ENCODE data around the gene PKIB. TPM values are rescaled to one million over a fixed set of nuclear protein-coding genes. Genes with fewer than 3 reads are reported as not detected.

Gene PKIB
- total RNA-seq, 2 donors from 2014 or later, result 63.4 to 113 TPM

- no peak for TF ChIP-seq CTCF (IDR thresholded peaks at IDR 0.05)
- Histone ChIP-seq H3K4me1 (no peaks in the 10 kb centered on the region), H3K4me3 (no peak overlapping the region), H3K9me3 (no peaks in the 10 kb centered on the region), H3K27ac (no peak overlapping the region), H3K36me3 (no peaks in the 10 kb centered on the region), H3K27me3 (no peaks in the 10 kb centered on the region), H3K9ac (ENCODE audit: low read depth in 2 of 2, low read length in 2 of 2) (no peak overlapping the region)
- intact Hi-C loops (cut with DNase I), result no loop called here
- DNase-seq, result no peak
These were observed 37.6 kb downstream of the PKIB start for GRCh38 chr6:122647765-122648164.

- no peaks in the 10 kb centered on the region for H3K36me3 ChIP-seq
- H3K4me1 ChIP-seq, result no peaks in the 10 kb centered on the region
- intact Hi-C loops (cut with DNase I), result no loop called here
- no peak overlapping the region for H3K9ac ChIP-seq (ENCODE audit: low read depth in 2 of 2, low read length in 2 of 2)
- no peak overlapping the region for H3K4me3 ChIP-seq
- no peaks in the 10 kb centered on the region for H3K27me3 ChIP-seq
- no peak for DNase-seq
- no peaks in the 10 kb centered on the region for H3K9me3 ChIP-seq
- TF ChIP-seq CTCF (IDR thresholded peaks at IDR 0.05), result no peak
- H3K27ac ChIP-seq, result no peak overlapping the region
These were observed 38.5 kb downstream of the PKIB start for GRCh38 chr6:122648726-122649125.

GRCh38 chr6:122649701-122650100 is 39.5 kb downstream of the PKIB start:
- no peaks in the 10 kb centered on the region for H3K36me3 ChIP-seq
- no peak overlapping the region for H3K27ac ChIP-seq
- DNase-seq, result no peak
- no peak overlapping the region for H3K9ac ChIP-seq (ENCODE audit: low read depth in 2 of 2, low read length in 2 of 2)
- no peak overlapping the region for H3K4me3 ChIP-seq
- no peaks in the 10 kb centered on the region for H3K4me1 ChIP-seq
- no peaks in the 10 kb centered on the region for H3K27me3 ChIP-seq
- H3K9me3 ChIP-seq, result no peaks in the 10 kb centered on the region
- intact Hi-C loops (cut with DNase I), result no loop called here
- no peak for TF ChIP-seq CTCF (IDR thresholded peaks at IDR 0.05)

- no peaks in the 10 kb centered on the region for H3K9me3 ChIP-seq
- DNase-seq, result no peak
These were observed 40.2 kb downstream of the PKIB start for GRCh38 chr6:122650403-122650802.

GRCh38 chr6:122651031-122651430 is 40.8 kb downstream of the PKIB start:
- intact Hi-C loops (cut with DNase I), result no loop called here
- H3K4me3 ChIP-seq, result no peak overlapping the region

More at GRCh38 chr6:122650403-122650802, 40.2 kb downstream of the PKIB start:
- Histone ChIP-seq H3K9ac (ENCODE audit: low read depth in 2 of 2, low read length in 2 of 2) (no peak overlapping the region), H3K27me3 (no peaks in the 10 kb centered on the region), H3K4me3 (no peak overlapping the region), H3K4me1 (no peaks in the 10 kb centered on the region), H3K27ac (no peak overlapping the region), H3K36me3 (no peaks in the 10 kb centered on the region)
- intact Hi-C loops (cut with DNase I), result no loop called here
- no peak for TF ChIP-seq CTCF (IDR thresholded peaks at IDR 0.05)

More at GRCh38 chr6:122651031-122651430, 40.8 kb downstream of the PKIB start:
- Histone ChIP-seq H3K27ac (no peak overlapping the region), H3K4me1 (no peaks in the 10 kb centered on the region), H3K9ac (ENCODE audit: low read depth in 2 of 2, low read length in 2 of 2) (no peak overlapping the region), H3K36me3 (no peaks in the 10 kb centered on the region), H3K9me3 (no peaks in the 10 kb centered on the region), H3K27me3 (no peaks in the 10 kb centered on the region)
- no peak for DNase-seq
- no peak for TF ChIP-seq CTCF (IDR thresholded peaks at IDR 0.05)
